PC-3 (cell line): ENCODE results near the gene PREX1. TPM values are rescaled to one million over a fixed set of nuclear protein-coding genes. Genes with fewer than 3 reads are reported as not detected.

Source experiments
- ATAC-seq: fragments of 200-7000 bp; cut with Tn5 transposase; 2 replicates; pipeline ENCODE4 v1.9.1; 2020; ENCODE audit warnings: mild to moderate bottlenecking, moderate library complexity
- BruUV-seq: library from RNA; stranded (reverse); fragments of 400-500 nt; replicated peaks from 2 replicates; lab custom pipeline; 2021; lab: Mats Ljungman, UMichigan
- CTCF ChIA-PET: fragments of 300-600 bp; sonication (Branson Sonifier 250); formaldehyde crosslinking; loops from one replicate; lab custom pipeline; 2022; ENCODE audit warnings: antibody characterized with exemption; lab: Charles Lee
- POLR2A ChIA-PET: fragments of 300-600 bp; sonication (Branson Sonifier 250); formaldehyde crosslinking; loops from one replicate; lab custom pipeline; 2022; ENCODE audit warnings: antibody characterized with exemption; ENCODE audit not compliant: unreplicated experiment; lab: Charles Lee
- DNase-seq: peaks from one replicate; pipeline ENCODE4 v3.0.0-alpha.2; 2015
- H2AFZ ChIP-seq: fragments of 300-600 bp; sonication (generic); 2 replicates; pipeline ENCODE4 v1.6.0; 2016; ENCODE audit warnings: antibody characterized with exemption, low read length
- H3F3A ChIP-seq: fragments of 300-600 bp; sonication (generic); one replicate; pipeline ENCODE4 v1.6.0; 2017; ENCODE audit warnings: antibody characterized with exemption, low read length, control low read depth, mild to moderate bottlenecking; ENCODE audit not compliant: unreplicated experiment
- H3K27ac ChIP-seq: fragments of 300-600 bp; sonication (generic); 2 replicates; pipeline ENCODE4 v1.5.1; 2016; ENCODE audit warnings: mild to moderate bottlenecking, low read length
- H3K27me3 ChIP-seq: fragments of 300-600 bp; sonication (generic); 2 replicates; pipeline ENCODE4 v1.6.1; 2016; ENCODE audit warnings: low read length, mixed read lengths
- H3K36me3 ChIP-seq: fragments of 300-600 bp; sonication (generic); 2 replicates; pipeline ENCODE4 v1.6.1; 2016; ENCODE audit warnings: low read depth, mixed run types, low read length, mixed read lengths
- H3K4me1 ChIP-seq: fragments of 300-600 bp; sonication (generic); 2 replicates; pipeline ENCODE4 v1.5.1; 2016; ENCODE audit warnings: low read length; ENCODE audit not compliant: insufficient read depth
- H3K4me2 ChIP-seq: fragments of 300-600 bp; sonication (generic); 2 replicates; pipeline ENCODE4 v1.6.0; 2016; ENCODE audit warnings: low read length
- H3K4me3 ChIP-seq: fragments of 300-600 bp; sonication (generic); 2 replicates; pipeline ENCODE4 v1.5.1; 2016; ENCODE audit warnings: mild to moderate bottlenecking, low read length, mixed read lengths
- H3K79me2 ChIP-seq: fragments of 300-600 bp; sonication (generic); 2 replicates; pipeline ENCODE4 v1.6.1; 2017; ENCODE audit warnings: low read length, mixed read lengths
- H3K9ac ChIP-seq: fragments of 300-600 bp; sonication (generic); 2 replicates; pipeline ENCODE4 v1.6.0; 2016; ENCODE audit warnings: mild to moderate bottlenecking, low read length
- H3K9me2 ChIP-seq: fragments of 300-600 bp; sonication (generic); replicated peaks from 2 replicates; pipeline ENCODE4 v1.6.1; 2016; ENCODE audit warnings: mixed run types, low read length, mixed read lengths
- H3K9me3 ChIP-seq: fragments of 300-600 bp; sonication (generic); 2 replicates; pipeline ENCODE4 v1.6.1; 2016; ENCODE audit warnings: low read length, mixed read lengths
- H4K20me1 ChIP-seq: fragments of 300-600 bp; sonication (generic); 2 replicates; pipeline ENCODE4 v1.6.1; 2016; ENCODE audit warnings: low read length, mixed read lengths
- CTCF ChIP-seq: fragments of 300-600 bp; sonication (generic); conservative IDR thresholded peaks from 2 replicates; pipeline ENCODE4 v1.5.1; 2017; ENCODE audit warnings: antibody characterized with exemption, low read depth, mild to moderate bottlenecking, low read length
- EZH2 ChIP-seq: fragments of 300-600 bp; sonication (generic); IDR thresholded peaks from one replicate; pipeline ENCODE4 v1.6.1; 2017; ENCODE audit warnings: antibody characterized with exemption, mild to moderate bottlenecking, low read length; ENCODE audit not compliant: unreplicated experiment
- EZH2phosphoT487 ChIP-seq: fragments of 300-600 bp; sonication (generic); IDR thresholded peaks from 2 replicates; pipeline ENCODE4 v1.6.1; 2018; ENCODE audit warnings: mild to moderate bottlenecking, antibody characterized with exemption, low read length, borderline replicate concordance
- intact Hi-C: fragments of 100-400 bp; cut with micrococcal nuclease; formaldehyde crosslinking; loops from 2 replicates; pipeline ENCODE4 v1.9.0; 2023
- total RNA-seq: library from RNA; depleted of rRNA; stranded (reverse); fragments of >200 nt; gene quantifications from 2 replicates; pipeline ENCODE4 v1.2.3, GENCODE V29; 2014

The PREX1 gene
- total RNA-seq, 1 experiment from 2014 or later: 22.1 TPM

DNA sequence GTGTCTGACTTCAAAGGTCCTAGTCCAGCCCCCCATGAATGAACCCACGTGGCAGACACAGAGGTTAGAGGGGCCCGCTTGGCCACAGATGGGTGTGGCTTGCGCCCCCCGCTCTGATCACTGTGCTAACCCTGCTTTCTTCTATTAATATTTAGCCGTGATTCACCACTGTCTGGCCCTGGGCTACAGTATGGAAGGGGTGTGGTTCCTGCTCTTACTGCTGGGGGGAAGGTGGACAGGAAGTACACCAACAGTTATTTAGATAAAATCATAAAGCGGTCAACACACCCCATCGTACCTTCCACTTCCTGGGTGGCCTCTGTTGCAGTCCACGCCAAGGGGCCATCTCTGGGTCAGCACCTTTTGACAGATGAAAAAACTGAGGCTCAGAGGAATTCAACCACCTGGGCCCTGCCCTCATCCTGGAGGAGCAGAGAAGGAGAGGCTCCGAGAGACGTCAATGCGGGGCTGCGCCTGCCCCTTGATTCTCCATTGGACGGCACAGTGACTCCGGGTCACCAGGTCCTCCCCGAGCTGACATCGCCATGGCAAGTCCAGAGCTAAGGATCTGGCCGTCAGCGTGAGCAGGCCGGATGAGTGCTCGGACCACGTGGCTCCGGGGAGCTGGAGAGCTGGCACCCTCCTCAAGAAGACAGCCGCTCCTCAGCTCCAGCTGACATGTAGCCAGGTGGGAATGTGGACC is 206.3 kb downstream of the PREX1 start:
- H3K4me3 ChIP-seq: peak overlapping the region; percentile 65
- no peaks in the 10 kb centered on the region for H3F3A ChIP-seq
- H3K27ac ChIP-seq: peak overlapping the region; percentile 92
- ATAC-seq (peak; percentile 79), DNase-seq (peak; percentile 94)
- no peaks in the 10 kb centered on the region for H3K36me3 ChIP-seq
- ChIA-PET CTCF (interaction anchor here (0.6 to 2.1 kb wide), 6 partner anchors 83 to 1045 kb away, joined by 3 to 24 read pairs (median 7); no protein-coding TSS in a partner anchor), POLR2A (no interaction called here)
- H2AFZ ChIP-seq: peak overlapping the region; percentile 53
- H3K79me2 ChIP-seq: no peaks in the 10 kb centered on the region
- no peaks in the 10 kb centered on the region for H3K27me3 ChIP-seq
- no peaks in the 10 kb centered on the region for H3K9me3 ChIP-seq
- H4K20me1 ChIP-seq: no peaks in the 10 kb centered on the region
- H3K4me2 ChIP-seq: peak overlapping the region; percentile 79
- H3K9ac ChIP-seq: peak overlapping the region; percentile 84
- peaks cover 25% of the 10 kb centered on the region for H3K4me1 ChIP-seq
- BruUV-seq: no TSS peak
- TF ChIP-seq EZH2 (no peak), CTCF (peak; percentile 2; the same call in 1 of the 2 replicates), EZH2phosphoT487 (no peak)
- H3K9me2 ChIP-seq: no peaks in the 10 kb centered on the region
- intact Hi-C loops: loop anchor here (1.0 to 5.0 kb wide), 8 partner anchors 61 to 959 kb away; no protein-coding TSS in a partner anchor

GRCh38 chr20:48620507-48621375 is 207.1 kb downstream of the PREX1 start:
- Histone ChIP-seq H3K9me2 (no peaks in the 10 kb centered on the region), H2AFZ (peak overlapping the region; percentile 58), H4K20me1 (no peaks in the 10 kb centered on the region), H3F3A (no peaks in the 10 kb centered on the region), H3K9ac (peak overlapping the region; percentile 84), H3K4me1 (peaks cover 25% of the 10 kb centered on the region), H3K4me2 (peak overlapping the region; percentile 79), H3K4me3 (peak overlapping the region; percentile 65), H3K36me3 (no peaks in the 10 kb centered on the region), H3K79me2 (no peaks in the 10 kb centered on the region), H3K27me3 (no peaks in the 10 kb centered on the region), H3K9me3 (no peaks in the 10 kb centered on the region), H3K27ac (peak overlapping the region; percentile 92)
- BruUV-seq: TSS peak; percentile 40
- DNase-seq (peak; percentile 96), ATAC-seq (peak; percentile 77)
- ChIA-PET CTCF (interaction anchor here (0.6 to 2.1 kb wide), 23 partner anchors 37 to 1440 kb away, joined by 3 to 24 read pairs (median 4); no protein-coding TSS in a partner anchor), POLR2A (interaction anchor here (0.5 kb wide), 1 partner anchor 145 kb away, joined by 3 read pairs; no protein-coding TSS in a partner anchor)
- intact Hi-C loops: loop anchor here (1.0 to 5.0 kb wide), 10 partner anchors 60 to 958 kb away; no protein-coding TSS in a partner anchor
- peak; percentile 85 for TF ChIP-seq CTCF
- no peak for TF ChIP-seq EZH2phosphoT487
